ENCODE data around the gene AMH.
A peak's percentile ranks its signal among the peaks of the same experiment; 100 is the strongest.
"Not testable (repeated sequence)": the region's sequence is repeated elsewhere in the genome, so short reads cannot be mapped to it uniquely, and the experiment has no call there.

AMH gene

GRCh38 chr19:2268480-2268830 lies 19.3 kb downstream of the AMH start:
- DNase-seq (ENCODE audit: insufficient read length, low spot score) (no peak), FAIRE-seq (no peak)

GRCh38 chr19:2268861-2269243 lies 19.7 kb downstream of the AMH start:
- no peak for FAIRE-seq
- DNase-seq (ENCODE audit: insufficient read length, low spot score), result no peak

GRCh38 chr19:2269244-2270156 lies 20.4 kb downstream of the AMH start:
- peak; percentile 97 for DNase-seq (ENCODE audit: insufficient read length, low spot score)
- FAIRE-seq, result peak; percentile 20

- FAIRE-seq (no peak), DNase-seq (ENCODE audit: insufficient read length, low spot score) (no peak)
These were observed 21.0 kb downstream of the AMH start for GRCh38 chr19:2270157-2270422.

- FAIRE-seq (no peak), DNase-seq (ENCODE audit: insufficient read length, low spot score) (peak; percentile 62)
These were observed 21.5 kb downstream of the AMH start for GRCh38 chr19:2270423-2271233.

- FAIRE-seq, result no peak
- DNase-seq (ENCODE audit: insufficient read length, low spot score), result no peak
These were observed 22.3 kb downstream of the AMH start for GRCh38 chr19:2271234-2272103.

- DNase-seq (ENCODE audit: insufficient read length, low spot score), result peak; percentile 73
These were observed 24.4 kb downstream of the AMH start for GRCh38 chr19:2273356-2274184.

GRCh38 chr19:2274185-2274711 lies 25.1 kb downstream of the AMH start:
- DNase-seq (ENCODE audit: insufficient read length, low spot score) (no peak), FAIRE-seq (no peak)

More at GRCh38 chr19:2273356-2274184, 24.4 kb downstream of the AMH start:
- FAIRE-seq, result no peak

- FAIRE-seq (no peak), DNase-seq (ENCODE audit: insufficient read length, low spot score) (peak; percentile 65)
These were observed 25.9 kb downstream of the AMH start for GRCh38 chr19:2274931-2275535.

GRCh38 chr19:2275588-2276428 lies 26.7 kb downstream of the AMH start:
- FAIRE-seq, result no peak
- DNase-seq (ENCODE audit: insufficient read length, low spot score), result no peak

- FAIRE-seq, result no peak
These were observed 27.4 kb downstream of the AMH start for GRCh38 chr19:2276429-2276986.

GRCh38 chr19:2277138-2277537 lies 28.0 kb downstream of the AMH start:
- no peak for FAIRE-seq
- no peak for DNase-seq (ENCODE audit: insufficient read length, low spot score)

More at GRCh38 chr19:2276429-2276986, 27.4 kb downstream of the AMH start:
- DNase-seq (ENCODE audit: insufficient read length, low spot score), result no peak

GRCh38 chr19:2278459-2279158 lies 29.5 kb downstream of the AMH start:
- DNase-seq (ENCODE audit: insufficient read length, low spot score) (no peak), FAIRE-seq (no peak)

- DNase-seq (ENCODE audit: insufficient read length, low spot score) (no peak), FAIRE-seq (no peak)
These were observed 31.6 kb downstream of the AMH start for GRCh38 chr19:2280633-2281264.

- not testable (repeated sequence) for DNase-seq (ENCODE audit: insufficient read length, low spot score); FAIRE-seq
These were observed 32.3 kb downstream of the AMH start for GRCh38 chr19:2281265-2282061.
